ENCODE measurements around the gene SFXN5. TPM values are rescaled to one million over a fixed set of nuclear protein-coding genes. Genes with fewer than 3 reads are reported as not detected.

Gene SFXN5
- total RNA-seq, 1 experiment from 2014 or later: 11.3 TPM

DNA sequence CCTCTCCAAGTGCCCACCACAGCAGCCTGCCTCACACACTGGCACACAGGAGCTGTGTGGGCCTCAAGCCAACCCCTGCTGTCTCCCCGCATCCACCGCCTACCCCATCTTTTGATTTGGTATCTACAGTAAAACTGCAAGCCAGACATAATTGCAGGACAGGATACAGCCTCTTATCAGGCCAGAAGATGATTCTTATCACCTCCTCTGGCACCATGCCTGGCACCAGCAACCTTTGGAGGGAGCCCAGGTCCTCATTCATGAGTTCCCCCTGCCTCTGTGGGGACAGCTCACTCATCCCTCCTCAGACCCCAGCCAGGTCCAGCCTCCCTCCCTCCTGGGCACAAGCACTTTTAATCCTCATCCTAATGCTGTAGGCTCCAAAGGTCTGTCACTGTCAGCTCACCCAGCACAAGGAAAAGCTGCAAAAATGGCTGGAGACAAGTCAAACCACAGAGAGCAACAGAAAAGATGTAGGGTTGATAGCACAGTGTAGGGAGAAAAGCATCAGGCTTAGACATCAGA lies 31.6 kb upstream of the SFXN5 start:
- peaks cover 12% of the 10 kb centered on the region for H3K36me3 Mint-ChIP-seq (ENCODE audit: insufficient read depth, unreplicated experiment)
- no peaks in the 10 kb centered on the region for H3K27me3 Mint-ChIP-seq (ENCODE audit: unreplicated experiment)
- no peak overlapping the region for H3K27ac Mint-ChIP-seq (ENCODE audit: unreplicated experiment)
- BruUV-seq (replicated peaks): no TSS peak
- no peaks in the 10 kb centered on the region for H3K9me3 Mint-ChIP-seq (ENCODE audit: low read depth, unreplicated experiment)
- DNase-seq: no peak
- H3K4me3 Mint-ChIP-seq (ENCODE audit: low read depth, unreplicated experiment): no peak overlapping the region
- intact Hi-C loops (cut with micrococcal nuclease; ENCODE audit: unreplicated experiment): no loop called here
- peaks cover 15% of the 10 kb centered on the region for H3K4me1 Mint-ChIP-seq (ENCODE audit: low read depth, unreplicated experiment)
- TF ChIP-seq, protein P1, sequence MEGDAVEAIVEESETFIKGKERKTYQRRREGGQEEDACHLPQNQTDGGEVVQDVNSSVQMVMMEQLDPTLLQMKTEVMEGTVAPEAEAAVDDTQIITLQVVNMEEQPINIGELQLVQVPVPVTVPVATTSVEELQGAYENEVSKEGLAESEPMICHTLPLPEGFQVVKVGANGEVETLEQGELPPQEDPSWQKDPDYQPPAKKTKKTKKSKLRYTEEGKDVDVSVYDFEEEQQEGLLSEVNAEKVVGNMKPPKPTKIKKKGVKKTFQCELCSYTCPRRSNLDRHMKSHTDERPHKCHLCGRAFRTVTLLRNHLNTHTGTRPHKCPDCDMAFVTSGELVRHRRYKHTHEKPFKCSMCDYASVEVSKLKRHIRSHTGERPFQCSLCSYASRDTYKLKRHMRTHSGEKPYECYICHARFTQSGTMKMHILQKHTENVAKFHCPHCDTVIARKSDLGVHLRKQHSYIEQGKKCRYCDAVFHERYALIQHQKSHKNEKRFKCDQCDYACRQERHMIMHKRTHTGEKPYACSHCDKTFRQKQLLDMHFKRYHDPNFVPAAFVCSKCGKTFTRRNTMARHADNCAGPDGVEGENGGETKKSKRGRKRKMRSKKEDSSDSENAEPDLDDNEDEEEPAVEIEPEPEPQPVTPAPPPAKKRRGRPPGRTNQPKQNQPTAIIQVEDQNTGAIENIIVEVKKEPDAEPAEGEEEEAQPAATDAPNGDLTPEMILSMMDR (IDR thresholded peaks at IDR 0.05; ENCODE audit: unreplicated experiment): no peak
- CTCF ChIA-PET: no interaction called here

DNA sequence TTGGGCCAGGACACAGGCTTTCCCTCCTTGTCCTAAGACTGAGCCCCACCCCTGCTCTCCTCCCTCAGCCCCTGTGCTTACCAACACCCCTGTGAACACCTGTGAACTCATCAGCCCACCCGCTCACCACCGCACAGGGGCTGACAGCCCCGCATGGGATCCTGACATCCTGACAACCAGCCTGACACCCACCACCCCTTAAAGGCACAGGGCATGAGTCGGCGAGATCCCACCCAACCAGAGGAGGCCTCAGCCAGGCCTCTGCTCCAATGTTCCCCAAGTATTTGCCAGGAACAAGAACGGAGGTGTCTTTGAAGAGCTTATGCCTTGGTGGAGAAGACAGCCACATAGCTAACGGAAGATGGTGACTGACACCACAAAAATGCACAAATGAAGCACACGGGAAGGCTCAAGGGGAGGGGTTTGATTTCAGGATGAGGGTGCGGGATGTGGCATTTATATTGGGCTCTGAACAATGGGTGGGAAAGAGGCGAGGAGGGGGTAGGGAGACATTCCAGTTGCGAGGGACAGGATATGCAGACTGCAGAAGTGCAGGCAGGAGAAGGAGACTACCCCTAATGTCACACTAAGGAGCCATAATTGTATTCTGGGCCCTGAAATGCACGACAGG lies 30.2 kb upstream of the SFXN5 start:
- DNase-seq: no peak
- no peak overlapping the region for H3K4me3 Mint-ChIP-seq (ENCODE audit: low read depth, unreplicated experiment)
- H3K27me3 Mint-ChIP-seq (ENCODE audit: unreplicated experiment): no peaks in the 10 kb centered on the region
- H3K27ac Mint-ChIP-seq (ENCODE audit: unreplicated experiment): no peak overlapping the region
- no TSS peak for BruUV-seq (replicated peaks)
- no peaks in the 10 kb centered on the region for H3K9me3 Mint-ChIP-seq (ENCODE audit: low read depth, unreplicated experiment)
- H3K4me1 Mint-ChIP-seq (ENCODE audit: low read depth, unreplicated experiment): peaks cover 2% of the 10 kb centered on the region
- intact Hi-C loops (cut with micrococcal nuclease; ENCODE audit: unreplicated experiment): no loop called here
- TF ChIP-seq, protein P1 (IDR thresholded peaks at IDR 0.05; ENCODE audit: unreplicated experiment): no peak
- CTCF ChIA-PET: no interaction called here
- H3K36me3 Mint-ChIP-seq (ENCODE audit: insufficient read depth, unreplicated experiment): peaks cover 12% of the 10 kb centered on the region

DNA sequence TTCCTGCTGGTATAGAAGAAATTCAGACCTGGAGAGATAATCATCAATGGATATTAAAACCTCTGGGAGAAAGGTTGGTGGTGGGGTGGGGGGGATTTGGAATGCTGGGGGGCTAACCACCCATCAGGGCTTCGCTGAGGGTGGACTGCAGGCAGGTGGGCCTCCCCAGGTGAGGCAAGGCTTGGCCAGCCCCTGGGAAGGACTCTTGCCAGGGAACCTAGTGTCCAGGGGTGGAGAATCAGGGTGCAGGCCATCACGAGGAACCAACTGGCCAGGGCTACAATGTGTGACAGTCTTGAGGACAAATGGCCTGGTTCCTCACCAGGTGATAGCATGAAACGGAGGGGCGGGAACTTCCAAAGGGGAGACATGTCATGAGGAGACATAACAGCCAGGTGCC lies 29.4 kb upstream of the SFXN5 start:
- H3K9me3 Mint-ChIP-seq (ENCODE audit: low read depth, unreplicated experiment): no peaks in the 10 kb centered on the region
- H3K4me1 Mint-ChIP-seq (ENCODE audit: low read depth, unreplicated experiment): no peaks in the 10 kb centered on the region
- peaks cover 9% of the 10 kb centered on the region for H3K36me3 Mint-ChIP-seq (ENCODE audit: insufficient read depth, unreplicated experiment)
- no peak overlapping the region for H3K4me3 Mint-ChIP-seq (ENCODE audit: low read depth, unreplicated experiment)
- CTCF ChIA-PET: no interaction called here
- no peak for DNase-seq
- no peak overlapping the region for H3K27ac Mint-ChIP-seq (ENCODE audit: unreplicated experiment)
- TF ChIP-seq, protein P1 (IDR thresholded peaks at IDR 0.05; ENCODE audit: unreplicated experiment): no peak
- H3K27me3 Mint-ChIP-seq (ENCODE audit: unreplicated experiment): no peaks in the 10 kb centered on the region
- intact Hi-C loops (cut with micrococcal nuclease; ENCODE audit: unreplicated experiment): no loop called here
- BruUV-seq (replicated peaks): no TSS peak

DNA sequence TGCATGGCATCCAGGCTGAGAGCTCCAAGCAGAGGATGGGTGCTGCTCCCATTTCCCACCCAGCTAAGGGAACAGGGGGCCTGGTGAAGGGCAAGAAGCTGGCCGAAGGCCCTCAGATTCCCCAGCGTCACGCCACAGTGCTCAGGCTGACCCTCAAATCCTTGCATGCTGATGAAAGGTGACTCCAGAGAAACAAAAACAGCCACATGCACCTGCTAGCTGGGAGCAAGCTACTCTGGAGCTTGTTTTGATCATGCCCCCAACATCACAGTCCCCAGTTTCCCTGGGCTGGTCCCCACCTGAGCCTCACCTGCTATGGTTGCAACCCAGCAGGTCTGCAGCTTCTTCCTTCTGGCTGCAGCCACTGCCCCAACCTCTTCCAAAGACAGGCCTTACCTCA lies 28.0 kb upstream of the SFXN5 start:
- CTCF ChIA-PET: interaction anchor here (0.8 to 1.0 kb wide), 2 partner anchors 12 to 53 kb away, joined by 4 to 5 read pairs; no protein-coding TSS in a partner anchor
- H3K27ac Mint-ChIP-seq (ENCODE audit: unreplicated experiment): no peak overlapping the region
- no peak overlapping the region for H3K4me3 Mint-ChIP-seq (ENCODE audit: low read depth, unreplicated experiment)
- no peak for DNase-seq
- H3K27me3 Mint-ChIP-seq (ENCODE audit: unreplicated experiment): no peaks in the 10 kb centered on the region
- H3K36me3 Mint-ChIP-seq (ENCODE audit: insufficient read depth, unreplicated experiment): peaks cover 3% of the 10 kb centered on the region
- TF ChIP-seq, protein P1 (IDR thresholded peaks at IDR 0.05; ENCODE audit: unreplicated experiment): no peak
- no peaks in the 10 kb centered on the region for H3K4me1 Mint-ChIP-seq (ENCODE audit: low read depth, unreplicated experiment)
- no peaks in the 10 kb centered on the region for H3K9me3 Mint-ChIP-seq (ENCODE audit: low read depth, unreplicated experiment)
- intact Hi-C loops (cut with micrococcal nuclease; ENCODE audit: unreplicated experiment): no loop called here
- no TSS peak for BruUV-seq (replicated peaks)
